DOHH2 (cell line): Measurements from ENCODE around the gene SHISA4.

Source experiments
- CTCF ChIP-seq: fragments of 200-600 bp; sonication (generic); IDR thresholded peaks from one replicate; pipeline ENCODE4 v1.5.1; 2014; ENCODE audit warnings: antibody characterized with exemption, mild to moderate bottlenecking, low read depth, low read length; ENCODE audit not compliant: poor library complexity, severe bottlenecking
- EZH2phosphoT487 ChIP-seq: fragments of 200-600 bp; sonication (generic); IDR thresholded peaks from 2 replicates; pipeline ENCODE4 v1.6.1; 2017; ENCODE audit warnings: borderline replicate concordance, mild to moderate bottlenecking, antibody characterized with exemption, low read length, moderate library complexity, mixed read lengths

- TF ChIP-seq CTCF (no peak), EZH2phosphoT487 (no peak)
These were observed 18.9 kb downstream of the SHISA4 start for GRCh38 chr1:201907621-201908020.
